Stimulated activated CD8-positive, alpha-beta memory T cell treated with anti-CD3 and anti-CD28 coated beads, Interleukin-12 subunit alpha, Interleukin-12 subunit beta, amount 100 ng/mL, for 4 hours (primary cell): ENCODE data around the gene GALNTL6.

Source experiments
- DNase-seq: peaks from one replicate; pipeline ENCODE4 v3.0.0-alpha.2; 2020; ENCODE audit warnings: low read depth

Gene GALNTL6

DNA sequence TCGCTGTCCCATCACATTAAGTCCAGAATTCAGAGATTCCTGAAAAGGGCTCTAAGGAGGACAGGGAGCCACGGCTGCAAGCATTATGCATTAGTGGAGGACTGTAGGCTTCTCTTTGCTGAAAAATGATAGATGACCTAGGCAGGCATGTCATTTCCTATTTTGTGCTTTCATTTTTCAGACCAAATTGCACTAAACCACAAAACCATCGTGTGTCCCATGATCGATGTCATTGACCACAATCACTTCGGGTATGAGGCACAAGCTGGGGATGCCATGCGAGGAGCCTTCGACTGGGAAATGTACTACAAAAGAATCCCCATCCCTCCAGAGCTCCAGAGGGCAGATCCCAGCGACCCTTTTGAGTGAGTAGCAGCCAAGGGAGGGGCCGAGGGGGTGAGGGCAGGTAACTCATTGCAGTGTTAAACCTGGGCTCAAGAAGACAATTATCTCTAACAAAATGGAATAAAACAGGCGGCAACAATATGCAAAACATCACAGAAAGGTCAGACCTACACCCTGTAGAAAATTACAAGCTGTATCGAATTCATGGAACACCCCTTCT is 1000.2 kb downstream of the GALNTL6 start:
- no peak for DNase-seq

- no peak for DNase-seq
Observed at GRCh38 chr4:172815499-172816164, 1002.4 kb downstream of the GALNTL6 start.

DNA sequence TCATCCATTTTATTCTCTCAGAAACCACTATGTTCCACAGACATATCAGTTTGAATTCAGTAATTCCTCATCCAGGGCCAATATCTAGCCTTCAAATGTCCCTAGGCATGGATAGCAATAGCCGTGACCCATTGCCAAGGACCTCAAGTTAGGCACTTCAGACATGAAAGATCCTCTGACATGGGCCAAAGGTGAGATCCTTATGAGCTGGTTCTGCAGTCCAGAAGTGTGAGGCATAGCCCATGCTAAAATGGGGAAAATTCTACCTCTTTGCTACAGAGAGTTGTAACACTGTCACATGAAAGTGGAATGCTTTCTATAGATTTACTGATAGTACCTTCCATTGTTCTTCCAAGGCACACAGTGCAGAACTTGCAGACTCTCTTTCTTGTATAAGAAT is 1005.7 kb downstream of the GALNTL6 start:
- no peak for DNase-seq

DNA sequence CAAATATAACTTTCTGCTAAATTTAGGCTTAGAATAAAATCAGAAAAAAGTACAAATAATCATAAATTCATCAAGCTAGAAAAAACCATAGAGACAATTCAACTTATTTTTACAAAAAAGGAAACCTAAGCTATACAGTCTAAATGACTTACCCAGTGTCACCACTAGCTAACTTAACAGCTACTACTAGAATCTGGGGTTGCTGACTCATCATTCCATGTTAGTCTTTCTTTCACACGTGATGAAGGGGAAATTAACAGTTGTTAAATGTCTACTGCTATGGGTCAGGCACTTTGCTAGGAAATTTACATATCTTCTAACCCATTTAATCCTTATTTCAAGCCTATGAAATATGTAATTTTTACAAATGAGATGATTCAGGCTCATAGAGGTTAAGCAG is 1006.1 kb downstream of the GALNTL6 start:
- DNase-seq: no peak

DNA sequence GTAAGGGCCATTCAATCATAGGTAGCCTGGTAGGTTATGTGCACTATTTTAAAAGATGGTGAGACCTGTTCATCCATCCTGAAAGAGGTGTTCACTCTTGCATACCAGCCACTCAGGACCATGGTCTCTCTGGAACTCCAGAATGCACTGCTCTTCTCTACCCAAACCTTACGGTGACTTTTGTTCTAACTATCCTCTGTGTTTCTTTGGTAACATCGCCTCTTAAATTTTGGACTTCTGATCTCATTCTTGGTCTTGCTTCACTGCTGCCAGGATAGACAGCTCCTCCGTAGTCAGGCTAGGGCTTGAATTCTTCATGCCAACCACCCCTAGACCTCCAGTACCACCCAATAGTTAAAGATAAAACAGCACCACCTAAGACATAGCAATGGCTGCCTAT is 1009.1 kb downstream of the GALNTL6 start:
- DNase-seq: no peak

DNA sequence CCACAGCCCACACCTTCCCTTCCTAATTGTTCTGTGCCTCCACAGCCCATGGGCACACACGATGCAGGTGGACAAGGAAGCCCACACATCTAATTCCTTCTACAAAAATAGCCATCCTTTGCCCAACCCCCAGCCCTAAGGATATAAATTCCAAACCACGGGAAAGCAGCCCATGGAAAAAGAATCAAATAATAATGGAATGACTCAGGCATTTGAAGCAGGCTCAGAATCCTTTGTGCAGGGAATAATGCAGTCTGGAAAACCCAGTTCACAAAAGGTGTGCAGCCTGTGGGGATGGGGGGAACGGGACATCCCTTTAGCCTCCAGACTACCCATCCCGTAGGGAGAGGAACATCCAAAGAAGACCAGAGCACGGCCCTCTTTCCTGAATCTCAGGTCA is 1013.1 kb downstream of the GALNTL6 start:
- DNase-seq: no peak

DNA sequence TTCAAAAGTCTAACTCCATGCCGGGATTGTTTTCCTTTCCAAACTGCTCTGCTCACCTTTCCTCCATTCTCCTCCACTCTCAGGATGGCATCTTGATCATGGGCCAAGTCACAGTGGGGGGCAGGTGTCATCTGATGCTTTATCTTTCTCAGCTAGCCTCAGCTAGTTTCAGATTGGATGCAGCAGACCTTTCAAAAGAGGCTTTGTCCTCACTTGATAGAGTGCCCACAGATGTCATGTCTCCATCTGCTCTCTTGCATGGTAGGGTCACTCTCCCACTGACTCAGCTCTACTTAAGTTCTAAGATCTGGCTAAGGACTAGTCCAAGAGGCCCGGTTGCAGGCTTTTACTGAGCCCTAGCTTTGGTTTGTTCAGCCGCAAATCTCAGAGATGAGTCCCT is 1013.7 kb downstream of the GALNTL6 start:
- DNase-seq: no peak

- DNase-seq: no peak
Observed at GRCh38 chr4:172830295-172830764, 1017.1 kb downstream of the GALNTL6 start.

DNA sequence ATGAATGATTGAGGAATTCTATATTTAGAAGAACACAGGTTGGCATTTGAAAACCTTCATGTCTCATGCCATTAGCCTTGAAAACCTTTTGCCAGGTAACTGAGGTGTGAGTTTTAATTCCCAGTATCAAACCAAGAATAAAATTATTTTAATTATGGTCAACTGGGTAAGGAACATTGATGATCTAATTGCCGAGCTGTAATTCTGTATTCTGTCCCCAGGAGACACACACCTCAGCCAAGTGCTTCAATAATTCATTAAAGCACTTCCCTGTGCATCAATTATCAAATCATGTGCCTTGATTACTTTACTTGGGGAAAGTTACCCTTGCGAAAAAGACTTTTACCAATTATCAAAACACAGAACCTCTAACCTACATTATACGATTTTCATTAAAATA is 1023.5 kb downstream of the GALNTL6 start:
- DNase-seq: no peak

DNA sequence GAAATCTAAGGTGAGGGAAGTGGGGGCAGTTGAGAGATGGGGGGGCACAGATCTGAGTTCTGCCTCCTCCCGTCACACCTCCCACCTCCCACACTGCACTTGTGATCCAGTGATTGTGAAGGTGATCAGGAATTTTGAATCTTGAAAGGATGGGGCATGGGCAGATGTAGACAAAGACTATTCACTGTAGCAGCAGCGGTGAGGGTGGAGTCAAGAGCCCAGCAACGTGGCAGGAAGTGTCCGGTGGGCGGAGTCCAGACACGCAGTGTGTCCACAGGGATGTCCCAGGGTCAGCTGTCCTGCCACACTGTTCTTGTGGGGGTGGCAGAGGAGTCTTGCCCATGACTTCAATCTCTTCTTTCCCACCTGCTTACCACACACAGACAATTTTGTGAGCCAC is 1024.9 kb downstream of the GALNTL6 start:
- DNase-seq: no peak

- DNase-seq: no peak
Observed at GRCh38 chr4:172838943-172839342, 1025.7 kb downstream of the GALNTL6 start.

GRCh38 chr4:172842779-172843178 is 1029.6 kb downstream of the GALNTL6 start:
- DNase-seq: no peak

DNA sequence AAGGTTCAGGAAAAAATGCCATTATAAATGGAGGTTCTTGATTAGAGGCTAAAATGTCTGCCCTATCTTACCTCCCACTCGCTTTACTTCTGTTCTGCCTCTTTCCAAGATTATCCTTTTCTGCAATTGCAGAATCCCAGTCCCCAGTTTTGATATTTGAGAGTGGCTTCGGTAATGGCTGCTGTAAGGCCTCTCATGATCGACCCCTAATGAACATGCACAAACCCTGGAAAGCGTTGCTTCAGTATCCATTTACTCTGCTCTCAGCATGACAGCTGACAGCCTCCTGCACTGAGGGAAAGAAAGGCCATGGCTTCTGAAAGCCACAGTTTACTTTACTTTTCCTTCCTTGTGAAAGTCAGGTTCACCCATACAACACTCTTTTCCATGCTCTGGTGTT is 1030.0 kb downstream of the GALNTL6 start:
- no peak for DNase-seq

- DNase-seq: no peak
Observed at GRCh38 chr4:172844556-172844955, 1031.4 kb downstream of the GALNTL6 start.

GRCh38 chr4:172845281-172845680 is 1032.1 kb downstream of the GALNTL6 start:
- no peak for DNase-seq

- DNase-seq: no peak
Observed at GRCh38 chr4:172850838-172851237, 1037.6 kb downstream of the GALNTL6 start.

GRCh38 chr4:172851534-172851933 is 1038.3 kb downstream of the GALNTL6 start:
- DNase-seq: no peak

DNA sequence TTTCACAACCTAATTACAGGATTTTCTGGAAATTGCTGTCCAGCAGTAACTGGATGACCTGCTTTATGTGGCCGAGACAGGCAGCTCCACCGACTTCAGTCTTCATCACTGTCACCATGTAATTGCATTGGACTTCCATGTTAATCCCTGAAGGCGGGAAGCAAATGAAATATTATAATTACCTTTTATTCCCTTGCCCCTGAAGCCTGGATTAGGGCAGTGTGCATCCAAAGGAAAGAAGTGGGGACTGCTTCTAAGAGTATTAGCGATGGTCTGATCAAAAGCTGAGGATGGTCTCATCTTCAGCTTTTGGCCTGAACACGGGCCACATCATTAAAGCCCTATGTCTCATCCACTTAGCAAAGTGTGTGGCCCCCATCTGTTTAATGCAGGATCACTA is 1043.8 kb downstream of the GALNTL6 start:
- DNase-seq: no peak

DNA sequence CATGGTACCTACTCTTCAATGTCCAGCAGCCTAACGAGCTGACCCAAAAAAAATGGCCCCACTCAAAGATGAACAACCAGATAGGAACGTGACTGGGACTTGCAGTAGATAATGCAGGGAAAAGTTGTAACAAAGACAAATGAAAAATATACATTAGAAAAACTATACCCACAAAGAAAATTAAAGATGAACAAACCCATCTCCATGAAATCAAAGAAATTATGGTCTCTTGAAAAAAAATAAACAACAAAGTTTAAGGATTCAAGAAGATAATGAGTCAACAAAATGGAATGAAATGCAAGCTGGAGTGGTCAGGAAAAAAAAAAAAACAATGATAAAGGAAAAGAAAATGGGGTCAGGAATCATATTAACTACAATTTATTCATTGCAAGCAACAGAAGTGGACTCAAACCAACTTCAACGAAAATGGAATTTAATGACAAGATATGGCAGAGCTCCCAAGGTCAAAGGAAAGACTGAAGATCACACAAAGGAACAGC is 1045.6 kb downstream of the GALNTL6 start:
- no peak for DNase-seq

DNA sequence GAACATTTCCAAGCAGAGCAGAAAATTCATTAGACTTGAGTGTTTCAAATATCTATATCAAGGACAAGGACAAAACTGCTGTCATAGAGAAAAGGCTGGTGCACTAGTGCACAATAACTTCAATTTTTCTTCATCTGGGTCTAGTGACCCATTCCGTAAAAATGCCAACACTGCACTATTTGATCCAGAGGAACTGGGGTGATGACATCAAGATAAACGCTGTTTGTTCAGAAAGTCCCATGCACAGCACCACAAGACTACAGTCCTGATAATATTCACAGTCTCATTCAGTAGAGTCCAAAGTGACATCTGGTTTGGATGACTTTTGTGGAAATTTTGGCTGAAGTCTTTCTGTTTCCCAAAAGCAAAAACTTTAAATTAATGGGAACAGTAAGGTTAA is 1051.9 kb downstream of the GALNTL6 start:
- no peak for DNase-seq

DNA sequence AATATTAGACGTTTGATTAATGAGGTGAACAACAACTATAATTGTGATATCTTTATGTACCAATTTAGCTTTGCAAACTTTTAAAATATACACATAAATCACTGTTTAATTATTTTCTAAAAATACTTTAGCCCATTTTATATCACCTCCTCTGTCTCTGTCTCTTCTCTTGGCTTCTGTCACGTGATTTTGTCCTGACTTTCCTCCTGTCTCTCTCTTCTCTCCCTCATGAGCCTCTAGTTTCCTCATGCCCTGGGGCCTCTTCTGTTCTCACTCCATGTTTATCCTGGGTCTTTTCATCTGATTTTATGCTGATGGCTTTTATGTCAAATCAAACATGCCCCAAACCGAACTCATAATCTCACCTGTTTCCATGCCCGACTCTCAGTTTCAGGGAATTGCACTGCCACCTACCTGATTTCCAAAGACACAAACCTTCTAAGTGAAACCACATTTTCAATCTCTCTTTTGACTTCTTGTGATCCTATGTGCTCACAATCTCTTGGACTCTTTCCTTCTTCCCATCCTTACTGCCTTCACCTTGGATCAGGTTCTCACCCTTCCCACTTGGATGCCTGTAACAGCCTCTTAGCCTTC is 1052.4 kb downstream of the GALNTL6 start:
- no peak for DNase-seq

DNA sequence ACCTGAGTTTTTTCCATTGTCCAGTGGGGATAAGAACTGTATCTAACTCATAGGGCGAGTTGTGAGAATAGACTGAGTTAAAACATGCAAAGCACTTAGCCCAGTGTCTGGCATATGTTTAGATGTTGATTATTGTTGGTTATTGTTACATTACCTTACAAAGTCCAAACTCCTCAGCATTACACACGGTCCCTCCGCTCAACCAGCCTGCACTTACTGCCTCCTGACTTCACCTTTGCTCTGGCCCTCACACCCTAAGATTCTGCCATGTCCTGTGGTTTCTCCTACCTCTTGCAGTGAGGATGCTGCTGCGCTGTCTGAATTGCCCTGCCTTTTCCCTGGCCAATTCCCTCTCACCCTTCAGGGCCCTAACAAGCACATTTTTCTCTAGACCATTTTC is 1053.2 kb downstream of the GALNTL6 start:
- no peak for DNase-seq

GRCh38 chr4:172867835-172868234 is 1054.6 kb downstream of the GALNTL6 start:
- no peak for DNase-seq

DNA sequence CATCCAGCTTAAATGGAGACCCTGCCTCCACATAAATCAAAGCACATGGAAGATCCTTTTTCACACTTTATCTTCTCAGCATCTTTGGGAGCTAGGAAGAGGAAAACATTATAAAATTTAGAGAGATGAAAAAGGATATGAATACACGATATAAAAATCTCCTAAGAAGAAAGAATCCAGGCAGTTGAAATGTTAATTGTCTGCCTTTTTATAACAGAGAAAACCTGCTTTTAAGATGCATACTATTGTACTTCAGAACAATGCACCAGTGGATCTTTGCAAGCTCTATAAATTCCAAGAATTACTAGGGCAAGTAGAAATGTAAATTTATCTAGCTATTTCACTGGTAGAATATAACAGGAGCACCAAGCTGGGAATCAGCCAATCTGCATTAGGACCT is 1055.1 kb downstream of the GALNTL6 start:
- DNase-seq: no peak
